ENCODE data around the gene UNC5A.

GRCh38 chr5:176874198-176874780, 63.9 kb downstream of the UNC5A start:
- TF ChIP-seq CTCF (IDR thresholded peaks at IDR 0.05) (no peak), POLR2A (IDR thresholded peaks at IDR 0.05) (no peak)

Data from testis (tissue), 2 donors.